D721Med (cell line): ENCODE results near the gene PCSK6.

Experiments used
- DNase-seq: peaks from one replicate; pipeline ENCODE4 v3.0.0; 2011; ENCODE audit warnings: low spot score; ENCODE audit not compliant: insufficient read length
- FAIRE-seq: peaks from 2 replicates; lab custom pipeline; 2011; peaks lifted over from hg19 to GRCh38; lab: Jason Lieb, UNC
- TF ChIP-seq, protein P1 (sequence below): IDR thresholded peaks from 2 replicates; pipeline ENCODE4 v1.5.1; 2012; ENCODE audit warnings: mild to moderate bottlenecking, control low read depth; ENCODE audit not compliant: insufficient read depth; ENCODE audit errors: missing control alignments

The PCSK6 gene

DNA sequence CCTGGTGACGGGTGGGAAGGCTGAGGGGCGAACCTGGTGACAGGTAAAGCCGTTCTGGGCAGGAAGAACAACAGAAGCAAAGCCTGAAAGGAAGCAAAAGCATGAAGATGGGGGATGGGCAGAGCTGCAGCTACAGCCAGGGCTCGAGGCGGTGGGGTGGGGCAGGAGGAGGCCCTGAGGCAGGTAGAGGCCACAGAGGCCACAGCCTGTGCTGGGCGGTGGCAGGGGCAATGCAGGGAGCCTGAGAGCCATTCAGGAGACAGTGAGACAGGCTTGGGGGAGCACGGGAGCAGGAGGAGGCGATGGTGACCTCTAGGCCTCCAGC, 8.2 kb downstream of the PCSK6 start:
- FAIRE-seq, result no peak
- no peak for DNase-seq
- TF ChIP-seq, protein P1, sequence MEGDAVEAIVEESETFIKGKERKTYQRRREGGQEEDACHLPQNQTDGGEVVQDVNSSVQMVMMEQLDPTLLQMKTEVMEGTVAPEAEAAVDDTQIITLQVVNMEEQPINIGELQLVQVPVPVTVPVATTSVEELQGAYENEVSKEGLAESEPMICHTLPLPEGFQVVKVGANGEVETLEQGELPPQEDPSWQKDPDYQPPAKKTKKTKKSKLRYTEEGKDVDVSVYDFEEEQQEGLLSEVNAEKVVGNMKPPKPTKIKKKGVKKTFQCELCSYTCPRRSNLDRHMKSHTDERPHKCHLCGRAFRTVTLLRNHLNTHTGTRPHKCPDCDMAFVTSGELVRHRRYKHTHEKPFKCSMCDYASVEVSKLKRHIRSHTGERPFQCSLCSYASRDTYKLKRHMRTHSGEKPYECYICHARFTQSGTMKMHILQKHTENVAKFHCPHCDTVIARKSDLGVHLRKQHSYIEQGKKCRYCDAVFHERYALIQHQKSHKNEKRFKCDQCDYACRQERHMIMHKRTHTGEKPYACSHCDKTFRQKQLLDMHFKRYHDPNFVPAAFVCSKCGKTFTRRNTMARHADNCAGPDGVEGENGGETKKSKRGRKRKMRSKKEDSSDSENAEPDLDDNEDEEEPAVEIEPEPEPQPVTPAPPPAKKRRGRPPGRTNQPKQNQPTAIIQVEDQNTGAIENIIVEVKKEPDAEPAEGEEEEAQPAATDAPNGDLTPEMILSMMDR, result no peak

DNA sequence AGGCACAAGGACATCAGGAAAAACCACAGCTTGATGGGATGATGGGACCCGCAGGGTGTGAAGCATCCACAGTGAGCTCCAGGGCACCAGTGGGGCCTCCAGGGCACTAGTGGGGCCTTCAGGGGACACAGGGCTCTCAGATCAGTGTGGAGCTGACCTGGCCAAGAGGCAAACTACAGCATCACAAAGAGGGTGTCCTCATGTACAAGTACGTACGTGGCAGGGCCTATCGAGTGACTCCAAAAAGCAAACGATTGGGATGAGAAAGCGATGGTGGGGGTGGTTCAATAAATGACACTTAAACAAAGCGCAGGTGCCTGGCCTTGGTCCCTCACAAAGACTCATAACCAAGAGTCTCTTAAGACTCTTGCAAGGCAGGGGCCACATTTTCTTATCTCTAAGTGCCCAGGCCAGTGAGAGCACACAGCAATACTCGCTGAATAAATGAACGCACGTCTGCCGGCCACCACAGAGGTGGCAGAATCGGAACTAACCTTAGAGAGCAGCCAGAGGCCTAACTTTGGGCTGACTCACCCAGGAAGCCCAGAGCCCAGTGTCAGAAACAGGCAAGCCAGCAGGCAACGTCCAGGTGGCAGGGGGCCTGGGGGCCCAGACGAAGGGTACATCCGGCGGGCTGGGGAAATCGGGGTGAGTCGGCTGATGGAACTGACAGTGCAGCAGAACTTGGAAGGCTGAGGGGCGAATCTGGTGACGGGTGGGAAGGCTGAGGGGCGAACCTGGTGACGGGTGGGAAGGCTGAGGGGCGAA, 8.7 kb downstream of the PCSK6 start:
- TF ChIP-seq, protein P1, result no peak
- DNase-seq, result no peak
- no peak for FAIRE-seq

DNA sequence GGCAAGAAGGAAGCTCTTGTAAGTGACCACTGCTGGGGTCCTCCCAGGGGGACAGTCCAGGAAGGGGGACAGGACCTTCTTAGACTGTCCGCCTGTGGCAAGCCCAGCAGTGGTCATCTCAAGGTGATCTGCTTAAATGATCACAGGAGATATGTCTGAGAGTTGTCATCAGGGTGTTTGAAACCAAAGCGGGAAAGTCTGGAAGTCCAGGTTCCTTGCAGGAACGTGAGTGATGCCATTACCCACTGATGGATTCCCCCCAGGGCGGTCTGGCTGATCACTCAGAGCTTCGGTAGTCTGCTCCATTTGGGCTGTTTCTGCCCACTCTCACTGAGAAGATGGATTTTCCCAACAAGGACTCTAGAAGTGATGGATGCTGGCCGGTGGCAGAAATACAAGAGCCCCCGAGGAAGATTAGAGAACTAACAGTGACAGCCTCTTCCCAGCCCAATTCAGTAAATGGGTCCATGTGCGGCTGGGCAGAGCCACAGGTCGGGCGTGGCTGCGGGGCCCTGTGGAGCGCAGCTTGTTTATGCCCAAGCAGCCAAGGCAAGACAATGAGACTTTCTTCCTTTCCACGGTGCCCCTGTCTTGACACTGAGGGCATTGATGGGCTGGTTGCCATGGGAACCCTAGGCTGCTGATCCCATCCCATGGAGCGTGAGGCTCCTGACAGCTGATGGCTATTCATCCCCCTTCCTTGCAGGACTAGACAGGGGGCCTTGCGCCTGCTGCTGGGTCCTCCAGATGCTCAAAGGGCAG, 9.5 kb downstream of the PCSK6 start:
- DNase-seq (no peak), FAIRE-seq (no peak)
- TF ChIP-seq, protein P1, result no peak

DNA sequence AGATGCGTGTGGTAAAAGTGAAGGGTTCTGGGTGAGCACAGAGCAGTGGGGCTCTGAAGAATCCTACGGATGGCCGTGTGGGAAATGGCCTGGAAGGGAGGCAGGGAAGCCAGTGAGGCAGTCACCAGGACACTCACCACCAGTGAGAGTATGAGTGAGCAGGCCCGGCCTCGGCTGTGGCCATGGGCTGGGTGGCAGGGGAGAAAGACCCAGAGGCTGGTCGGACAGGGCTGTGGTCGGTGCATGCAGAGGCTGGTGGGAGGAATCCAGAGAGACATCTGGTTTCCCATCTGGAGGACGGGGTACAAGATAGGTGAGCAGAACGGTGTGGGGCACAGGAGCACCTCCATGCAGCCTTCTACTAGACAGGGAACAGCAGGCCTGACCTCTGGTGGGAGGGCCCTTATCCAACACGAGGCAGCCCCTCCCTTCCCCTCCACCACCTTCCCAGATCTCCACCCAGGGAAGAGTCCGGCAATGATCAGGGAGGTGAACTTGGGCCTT, 10.1 kb downstream of the PCSK6 start:
- FAIRE-seq (no peak), DNase-seq (no peak)
- TF ChIP-seq, protein P1, result no peak

DNA sequence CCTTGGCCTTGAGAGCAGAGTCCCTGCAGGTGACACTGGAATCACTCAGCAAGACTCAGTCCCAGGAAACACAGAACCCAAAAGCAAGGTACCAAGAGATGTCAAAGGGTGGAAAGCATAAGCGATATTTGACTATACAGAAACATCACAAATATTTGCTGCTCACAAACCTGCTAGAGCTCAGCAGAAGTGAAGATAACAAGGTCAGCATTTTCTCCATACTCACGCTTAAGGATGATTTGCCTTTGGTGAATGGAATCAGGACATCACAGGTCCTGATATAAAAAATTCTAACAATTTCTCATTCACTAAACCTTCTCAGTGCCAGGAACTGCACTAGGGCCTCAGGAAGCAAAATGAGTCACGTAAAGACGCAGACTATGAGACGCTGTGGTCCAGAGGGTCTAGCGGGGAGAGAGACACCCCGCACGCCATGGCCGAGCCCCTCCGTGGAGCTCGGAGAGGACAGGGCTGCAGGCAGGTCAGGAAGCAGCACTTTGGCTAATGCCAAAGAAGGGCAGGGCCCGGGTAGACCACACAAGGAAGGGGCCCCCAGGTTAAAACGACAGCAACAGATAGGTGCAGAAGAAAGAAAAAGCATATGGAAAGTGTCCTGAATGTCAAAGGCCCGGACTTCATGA, 10.7 kb downstream of the PCSK6 start:
- DNase-seq, result no peak
- FAIRE-seq, result no peak
- TF ChIP-seq, protein P1, result no peak

DNA sequence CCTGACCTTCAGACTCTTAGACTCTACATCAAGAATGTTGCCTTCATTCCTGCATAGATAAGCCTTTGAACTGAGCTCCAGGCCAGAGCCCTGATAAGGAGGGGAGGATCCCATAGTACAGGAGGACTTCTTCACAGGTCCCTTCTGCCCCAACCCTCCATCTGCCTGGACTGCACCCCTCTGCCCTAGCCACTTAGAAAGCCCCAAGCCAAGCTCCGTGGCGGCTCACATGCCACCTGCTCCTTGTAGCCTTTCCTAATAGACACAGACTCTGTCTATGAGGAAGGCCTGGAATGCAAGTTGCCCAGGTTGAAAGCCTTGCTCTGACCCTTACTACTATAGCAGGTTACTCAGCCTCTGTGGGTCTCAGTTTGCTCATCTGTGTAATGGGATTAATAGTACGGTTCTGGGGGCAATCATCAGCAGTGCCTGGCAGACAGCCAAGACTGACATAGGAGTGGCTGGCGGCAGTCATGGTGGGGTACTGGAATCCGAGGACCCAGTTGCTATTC, 11.6 kb downstream of the PCSK6 start:
- no peak for DNase-seq
- TF ChIP-seq, protein P1, result no peak
- no peak for FAIRE-seq
